GM19452 (cell line): Measurements from ENCODE around the gene LDLR.
"Not testable (repeated sequence)": the region's sequence is repeated elsewhere in the genome, so short reads cannot be mapped to it uniquely, and the experiment has no call there.

ENCODE experiments used
- ATAC-seq: cut with Tn5 transposase; IDR thresholded peaks from one replicate; pipeline ENCODE4 v1.9.1; 2021; ENCODE audit not compliant: unreplicated experiment

LDLR gene

GRCh38 chr19:11070123-11070522 lies 19.1 kb upstream of the LDLR start:
- ATAC-seq: no peak

GRCh38 chr19:11073568-11073967 lies 15.7 kb upstream of the LDLR start:
- no peak for ATAC-seq

- not testable (repeated sequence) for ATAC-seq
These were observed 12.5 kb upstream of the LDLR start for GRCh38 chr19:11076792-11077191.

GRCh38 chr19:11078893-11079292 lies 10.4 kb upstream of the LDLR start:
- ATAC-seq: no peak

GRCh38 chr19:11079999-11080398 lies 9.3 kb upstream of the LDLR start:
- ATAC-seq: no peak

GRCh38 chr19:11087870-11088505 lies 1.3 kb upstream of the LDLR start:
- ATAC-seq: no peak

GRCh38 chr19:11088506-11089253 lies 583 bp upstream of the LDLR start:
- no peak for ATAC-seq

GRCh38 chr19:11090014-11090263 lies 676 bp downstream of the LDLR start:
- ATAC-seq: not testable (repeated sequence)

- peak; percentile 64 for ATAC-seq
These were observed 1.2 kb downstream of the LDLR start for GRCh38 chr19:11090264-11090996.

GRCh38 chr19:11090997-11091702 lies 1.9 kb downstream of the LDLR start:
- no peak for ATAC-seq

- no peak for ATAC-seq
These were observed 2.5 kb downstream of the LDLR start for GRCh38 chr19:11091703-11092153.

GRCh38 chr19:11092181-11092538 lies 2.9 kb downstream of the LDLR start:
- no peak for ATAC-seq

GRCh38 chr19:11093689-11094238 lies 4.5 kb downstream of the LDLR start:
- ATAC-seq: no peak

- ATAC-seq: no peak
These were observed 5.2 kb downstream of the LDLR start for GRCh38 chr19:11094520-11094894.

GRCh38 chr19:11096210-11096841 lies 7.1 kb downstream of the LDLR start:
- peak; percentile 54 for ATAC-seq

GRCh38 chr19:11097367-11097766 lies 8.1 kb downstream of the LDLR start:
- ATAC-seq: not testable (repeated sequence)

GRCh38 chr19:11098327-11098726 lies 9.1 kb downstream of the LDLR start:
- ATAC-seq: no peak

- ATAC-seq: no peak
These were observed 9.6 kb downstream of the LDLR start for GRCh38 chr19:11098861-11099260.

GRCh38 chr19:11100049-11100448 lies 10.8 kb downstream of the LDLR start:
- no peak for ATAC-seq

GRCh38 chr19:11101057-11101456 lies 11.8 kb downstream of the LDLR start:
- ATAC-seq: no peak

GRCh38 chr19:11102944-11103343 lies 13.7 kb downstream of the LDLR start:
- ATAC-seq: no peak
